Sigmoid colon (tissue), 7 donors: ENCODE results near the gene C15orf61. TPM values are rescaled to one million over a fixed set of nuclear protein-coding genes. Genes with fewer than 3 reads are reported as not detected.

Experiments used
- DNase-seq: peaks from one replicate; pipeline ENCODE4 v3.0.0-alpha.2; 2019
- H3K27ac ChIP-seq, 4 donors: fragments of 200-600 bp; sonication (generic); one replicate each; pipeline ENCODE4 v1.5.1; 2016 to 2019; ENCODE audit warnings: mild to moderate bottlenecking in 1 of 4
- H3K27me3 ChIP-seq, 3 donors: fragments of 200-600 bp; sonication (generic); one replicate each; pipeline ENCODE4 v1.5.1; 2019; ENCODE audit warnings: mild to moderate bottlenecking in 1 of 3
- H3K36me3 ChIP-seq, 4 donors: fragments of 200-600 bp; sonication (generic); one replicate each; pipeline ENCODE4 v1.5.1; 2016 to 2019
- H3K4me1 ChIP-seq, 4 donors: fragments of 200-600 bp; sonication (generic); one replicate each; pipeline ENCODE4 v1.5.1; 2017 to 2019
- H3K4me3 ChIP-seq, 4 donors: fragments of 200-600 bp; sonication (generic); one replicate each; pipeline ENCODE4 v1.5.1; 2017 to 2019; ENCODE audit warnings: mild to moderate bottlenecking in 2 of 4, moderate library complexity in 1 of 4
- H3K9me3 ChIP-seq, 4 donors: fragments of 200-600 bp in 3 of 4; sonication (generic) in 3 of 4; one replicate each; pipeline versions ENCODE4 v1.5.1 to v1.6.1; 2013 to 2019
- CTCF ChIP-seq, 4 experiments: fragments of 450-650 bp in 3 of 4; fragments of 200-600 bp in 1 of 4; IDR thresholded peaks; one replicate each; pipeline ENCODE4 v1.5.1; 2016 to 2019; ENCODE audit warnings: antibody characterized with exemption in 4 of 4, mild to moderate bottlenecking in 3 of 4, moderate library complexity in 2 of 4
- EP300 ChIP-seq, 4 donors: sonication (generic); formaldehyde crosslinking; IDR thresholded peaks; one replicate each; pipeline ENCODE4 v1.6.1; 2017; ENCODE audit warnings: antibody characterized with exemption in 4 of 4
- POLR2A ChIP-seq, 2 donors: fragments of 450-650 bp; IDR thresholded peaks; one replicate each; pipeline ENCODE4 v1.6.1; 2016; ENCODE audit warnings: antibody characterized with exemption in 2 of 2, mild to moderate bottlenecking in 2 of 2, moderate library complexity in 2 of 2
- POLR2AphosphoS5 ChIP-seq, 4 donors: sonication (generic); formaldehyde crosslinking; IDR thresholded peaks; one replicate each; pipeline ENCODE4 v1.6.1; 2017; ENCODE audit warnings: antibody characterized with exemption in 4 of 4
- WGBS, 2 donors: extraction: QIAGEN DNeasy Blood & Tissue Kit; methylation state at CpG; one replicate each; pipeline ENCODE4 v1.1.7; 2013; 5-methylcytosine and 5-hydroxymethylcytosine counted together
- intact Hi-C: fragments of 100-400 bp; cut with DNase I; formaldehyde crosslinking; loops from one replicate; pipeline ENCODE4 v1.15.1; 2023
- polyA plus RNA-seq, 3 donors: library from polyadenylated mRNA; stranded (reverse); fragments of 200-250 nt; gene quantifications; one replicate each; pipeline ENCODE4 v1.2.3, GENCODE V29; 2013
- total RNA-seq, 4 donors: library from RNA; depleted of rRNA; stranded (reverse); fragments of >200 nt; gene quantifications; one replicate each; pipeline ENCODE4 v1.1.0, GENCODE V29; 2016
- donor health status: healthy with polysubstance abuse.
- donor health status: Bipolar disorder and iron deficiency.
- donor health status: healthy.

Gene C15orf61
- total and polyA plus RNA-seq, 7 donors, result 1.8 to 8.6 (median 4.8) TPM

- no peaks in the 10 kb centered on the region for H3K36me3 ChIP-seq
- no peak for TF ChIP-seq POLR2AphosphoS5 (IDR thresholded peaks at IDR 0.05)
- no peak for TF ChIP-seq EP300 (IDR thresholded peaks at IDR 0.05)
- TF ChIP-seq POLR2A (IDR thresholded peaks at IDR 0.05), result no peak
- no peak for TF ChIP-seq CTCF (IDR thresholded peaks at IDR 0.05)
- H3K4me3 ChIP-seq, result no peak overlapping the region
- 27 to 67% methylated on average over 4 of the region's 4 CpGs for WGBS, 2 donors
- H3K27me3 ChIP-seq, result no peaks in the 10 kb centered on the region
- intact Hi-C loops, result no loop called here
- DNase-seq, result no peak
- no peaks in the 10 kb centered on the region for H3K9me3 ChIP-seq
- H3K27ac ChIP-seq, result no peak overlapping the region
- H3K4me1 ChIP-seq, result no peaks in the 10 kb centered on the region
Measured at GRCh38 chr15:67570875-67571647, 50.1 kb downstream of the C15orf61 start.

- Histone ChIP-seq H3K27ac (no peak overlapping the region), H3K27me3 (no peaks in the 10 kb centered on the region), H3K4me1 (no peaks in the 10 kb centered on the region), H3K9me3 (no peaks in the 10 kb centered on the region), H3K36me3 (no peaks in the 10 kb centered on the region), H3K4me3 (no peak overlapping the region)
- intact Hi-C loops, result no loop called here
- DNase-seq, result no peak
- WGBS, 2 donors, result 58 to 80% methylated on average over 5 of the region's 5 CpGs
- TF ChIP-seq EP300 (IDR thresholded peaks at IDR 0.05) (no peak), POLR2AphosphoS5 (IDR thresholded peaks at IDR 0.05) (no peak), POLR2A (IDR thresholded peaks at IDR 0.05) (no peak), CTCF (IDR thresholded peaks at IDR 0.05) (no peak)
Measured at GRCh38 chr15:67571648-67572415, 50.9 kb downstream of the C15orf61 start.

- WGBS, 2 donors, result 89 to 92% methylated on average over 3 of the region's 3 CpGs
- TF ChIP-seq POLR2A (IDR thresholded peaks at IDR 0.05) (no peak), CTCF (IDR thresholded peaks at IDR 0.05) (no peak), POLR2AphosphoS5 (IDR thresholded peaks at IDR 0.05) (no peak), EP300 (IDR thresholded peaks at IDR 0.05) (no peak)
- intact Hi-C loops, result no loop called here
- no peak overlapping the region for H3K27ac ChIP-seq
- H3K4me3 ChIP-seq, result no peak overlapping the region
- H3K27me3 ChIP-seq, result no peaks in the 10 kb centered on the region
- no peak for DNase-seq
- no peaks in the 10 kb centered on the region for H3K9me3 ChIP-seq
- no peaks in the 10 kb centered on the region for H3K4me1 ChIP-seq
- H3K36me3 ChIP-seq, result no peaks in the 10 kb centered on the region
Measured at GRCh38 chr15:67573194-67573593, 52.3 kb downstream of the C15orf61 start.

GRCh38 chr15:67575039-67575502 is 54.1 kb downstream of the C15orf61 start:
- no peak for DNase-seq
- no peak overlapping the region for H3K27ac ChIP-seq
- no peaks in the 10 kb centered on the region for H3K4me1 ChIP-seq
- no peak overlapping the region for H3K4me3 ChIP-seq
- no peak for TF ChIP-seq POLR2AphosphoS5 (IDR thresholded peaks at IDR 0.05)
- no peak for TF ChIP-seq EP300 (IDR thresholded peaks at IDR 0.05)
- no peak for TF ChIP-seq POLR2A (IDR thresholded peaks at IDR 0.05)
- H3K36me3 ChIP-seq, result no peaks in the 10 kb centered on the region
- intact Hi-C loops, result no loop called here
- no peaks in the 10 kb centered on the region for H3K27me3 ChIP-seq
- H3K9me3 ChIP-seq, result no peaks in the 10 kb centered on the region
- 84 to 89% methylated on average over 4 of the region's 4 CpGs for WGBS, 2 donors

GRCh38 chr15:67578020-67578600 is 57.2 kb downstream of the C15orf61 start:
- H3K9me3 ChIP-seq, result no peaks in the 10 kb centered on the region
- no peak overlapping the region for H3K27ac ChIP-seq
- no peaks in the 10 kb centered on the region for H3K27me3 ChIP-seq
- intact Hi-C loops, result no loop called here
- H3K4me3 ChIP-seq, result no peak overlapping the region
- H3K4me1 ChIP-seq, result no peaks in the 10 kb centered on the region
- 93 to 96% methylated on average over 4 of the region's 4 CpGs for WGBS, 2 donors
- H3K36me3 ChIP-seq, result no peaks in the 10 kb centered on the region
- DNase-seq, result no peak
- TF ChIP-seq CTCF (IDR thresholded peaks at IDR 0.05) (no peak), EP300 (IDR thresholded peaks at IDR 0.05) (no peak), POLR2A (IDR thresholded peaks at IDR 0.05) (no peak), POLR2AphosphoS5 (IDR thresholded peaks at IDR 0.05) (no peak)
